Measurements from ENCODE around the gene PACS1.

The PACS1 gene

GRCh38 chr11:66222358-66223149, 152.5 kb downstream of the PACS1 start:
- H3K4me2 ChIP-seq (ENCODE audit: low read length): no peak overlapping the region
- no peaks in the 10 kb centered on the region for H3K9me3 ChIP-seq (replicated peaks; ENCODE audit: low read length)
- no peaks in the 10 kb centered on the region for H3K27me3 ChIP-seq (ENCODE audit: control insufficient read depth, insufficient read depth, low read length)
- peaks cover 49% of the 10 kb centered on the region for H3K36me3 ChIP-seq (ENCODE audit: insufficient read depth, low read length)
- H3K9ac ChIP-seq (ENCODE audit: low read depth, low read length): no peak overlapping the region
- H3K4me3 ChIP-seq (ENCODE audit: low read length): no peak overlapping the region
- H3K4me1 ChIP-seq (ENCODE audit: control insufficient read depth, insufficient read depth, low read length): peaks cover 11% of the 10 kb centered on the region

- no peaks in the 10 kb centered on the region for H3K9me3 ChIP-seq (replicated peaks; ENCODE audit: low read length)
- H3K4me3 ChIP-seq (ENCODE audit: low read length): no peak overlapping the region
- no peaks in the 10 kb centered on the region for H3K27me3 ChIP-seq (ENCODE audit: control insufficient read depth, insufficient read depth, low read length)
- H3K4me1 ChIP-seq (ENCODE audit: control insufficient read depth, insufficient read depth, low read length): peaks cover 11% of the 10 kb centered on the region
- no peak overlapping the region for H3K9ac ChIP-seq (ENCODE audit: low read depth, low read length)
- peaks cover 44% of the 10 kb centered on the region for H3K36me3 ChIP-seq (ENCODE audit: insufficient read depth, low read length)
- H3K4me2 ChIP-seq (ENCODE audit: low read length): no peak overlapping the region
Measured at GRCh38 chr11:66224226-66224855, 154.3 kb downstream of the PACS1 start.

GRCh38 chr11:66225066-66225465, 155.0 kb downstream of the PACS1 start:
- Histone ChIP-seq H3K4me2 (ENCODE audit: low read length) (no peak overlapping the region), H3K27me3 (ENCODE audit: control insufficient read depth, insufficient read depth, low read length) (no peaks in the 10 kb centered on the region), H3K4me3 (ENCODE audit: low read length) (no peak overlapping the region), H3K9ac (ENCODE audit: low read depth, low read length) (no peak overlapping the region), H3K36me3 (ENCODE audit: insufficient read depth, low read length) (peaks cover 37% of the 10 kb centered on the region), H3K9me3 (replicated peaks; ENCODE audit: low read length) (no peaks in the 10 kb centered on the region), H3K4me1 (ENCODE audit: control insufficient read depth, insufficient read depth, low read length) (peaks cover 11% of the 10 kb centered on the region)

- Histone ChIP-seq H3K36me3 (ENCODE audit: insufficient read depth, low read length) (peaks cover 34% of the 10 kb centered on the region), H3K9ac (ENCODE audit: low read depth, low read length) (no peak overlapping the region)
Measured at GRCh38 chr11:66226101-66226500, 156.0 kb downstream of the PACS1 start.

DNA sequence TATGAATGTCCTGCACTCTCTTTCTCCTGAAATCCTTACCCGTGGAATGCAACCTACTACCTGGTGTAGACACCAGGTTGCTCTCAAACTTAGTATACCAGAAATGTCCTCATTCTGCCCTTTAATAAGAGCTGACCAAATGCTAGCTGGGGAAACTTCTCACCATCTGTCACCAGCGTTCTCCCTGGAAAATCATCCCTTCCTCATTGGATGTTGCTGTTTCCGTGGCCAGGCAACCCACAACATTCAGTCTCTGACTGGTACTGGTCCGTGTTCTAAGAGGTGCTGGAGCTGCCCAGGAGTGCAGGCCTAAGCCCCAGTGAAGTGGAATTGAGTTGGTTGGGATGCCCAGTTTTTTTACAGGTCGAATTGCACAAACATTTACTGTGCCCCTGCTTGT, 157.6 kb downstream of the PACS1 start:
- Histone ChIP-seq H3K4me2 (ENCODE audit: low read length) (no peak overlapping the region), H3K9ac (ENCODE audit: low read depth, low read length) (no peak overlapping the region), H3K27me3 (ENCODE audit: control insufficient read depth, insufficient read depth, low read length) (no peaks in the 10 kb centered on the region), H3K4me3 (ENCODE audit: low read length) (no peak overlapping the region), H3K9me3 (replicated peaks; ENCODE audit: low read length) (no peaks in the 10 kb centered on the region), H3K36me3 (ENCODE audit: insufficient read depth, low read length) (peaks cover 49% of the 10 kb centered on the region), H3K4me1 (ENCODE audit: control insufficient read depth, insufficient read depth, low read length) (peaks cover 11% of the 10 kb centered on the region)

More at GRCh38 chr11:66226101-66226500, 156.0 kb downstream of the PACS1 start:
- peaks cover 11% of the 10 kb centered on the region for H3K4me1 ChIP-seq (ENCODE audit: control insufficient read depth, insufficient read depth, low read length)
- H3K4me2 ChIP-seq (ENCODE audit: low read length): no peak overlapping the region
- no peaks in the 10 kb centered on the region for H3K27me3 ChIP-seq (ENCODE audit: control insufficient read depth, insufficient read depth, low read length)
- H3K4me3 ChIP-seq (ENCODE audit: low read length): no peak overlapping the region
- H3K9me3 ChIP-seq (replicated peaks; ENCODE audit: low read length): no peaks in the 10 kb centered on the region

DNA sequence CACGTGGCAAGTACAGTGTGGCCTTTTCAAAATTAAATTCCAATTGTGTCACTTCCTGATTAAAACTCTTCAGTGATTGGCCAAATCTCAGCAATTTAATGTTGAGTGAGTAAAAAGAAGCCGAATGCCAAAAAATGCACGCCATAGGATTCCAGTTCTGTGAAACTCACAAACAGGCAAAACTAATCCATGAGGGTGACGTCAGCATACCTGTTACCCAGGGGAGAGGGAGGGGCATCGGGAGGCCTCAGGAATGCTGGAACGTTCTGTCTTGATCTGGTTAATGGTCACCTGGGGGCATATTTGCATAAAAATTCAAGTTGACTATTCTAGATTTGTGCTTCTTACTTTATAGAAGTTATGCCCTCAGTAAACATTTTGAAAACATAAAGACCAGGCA, 158.4 kb downstream of the PACS1 start:
- Histone ChIP-seq H3K27me3 (ENCODE audit: control insufficient read depth, insufficient read depth, low read length) (no peaks in the 10 kb centered on the region), H3K36me3 (ENCODE audit: insufficient read depth, low read length) (peaks cover 57% of the 10 kb centered on the region), H3K4me2 (ENCODE audit: low read length) (no peak overlapping the region), H3K4me1 (ENCODE audit: control insufficient read depth, insufficient read depth, low read length) (peaks cover 11% of the 10 kb centered on the region), H3K9me3 (replicated peaks; ENCODE audit: low read length) (no peaks in the 10 kb centered on the region), H3K9ac (ENCODE audit: low read depth, low read length) (no peak overlapping the region), H3K4me3 (ENCODE audit: low read length) (no peak overlapping the region)

DNA sequence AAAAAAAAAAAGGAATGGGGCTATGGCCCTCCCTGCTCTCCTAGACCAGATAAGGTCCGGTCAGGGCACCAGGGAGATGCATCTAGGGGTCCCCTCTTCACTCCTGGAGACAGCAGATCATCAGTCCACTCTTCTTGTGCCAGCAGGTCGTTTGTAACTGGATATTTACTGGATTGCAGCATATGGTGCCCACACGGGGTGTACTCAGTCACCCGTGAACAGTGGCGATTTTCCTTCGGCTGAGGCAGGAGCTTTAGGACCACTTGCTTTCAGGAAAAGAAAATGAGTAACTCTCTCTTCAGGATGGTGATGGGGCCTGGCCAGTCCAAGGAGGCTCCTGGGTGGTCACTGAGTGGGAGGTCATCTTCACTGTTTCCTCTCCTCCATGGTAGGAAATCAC, 160.1 kb downstream of the PACS1 start:
- Histone ChIP-seq H3K36me3 (ENCODE audit: insufficient read depth, low read length) (peaks cover 58% of the 10 kb centered on the region), H3K4me1 (ENCODE audit: control insufficient read depth, insufficient read depth, low read length) (peaks cover 11% of the 10 kb centered on the region), H3K9ac (ENCODE audit: low read depth, low read length) (no peak overlapping the region), H3K4me3 (ENCODE audit: low read length) (no peak overlapping the region), H3K27me3 (ENCODE audit: control insufficient read depth, insufficient read depth, low read length) (no peaks in the 10 kb centered on the region), H3K4me2 (ENCODE audit: low read length) (no peak overlapping the region), H3K9me3 (replicated peaks; ENCODE audit: low read length) (no peaks in the 10 kb centered on the region)

DNA sequence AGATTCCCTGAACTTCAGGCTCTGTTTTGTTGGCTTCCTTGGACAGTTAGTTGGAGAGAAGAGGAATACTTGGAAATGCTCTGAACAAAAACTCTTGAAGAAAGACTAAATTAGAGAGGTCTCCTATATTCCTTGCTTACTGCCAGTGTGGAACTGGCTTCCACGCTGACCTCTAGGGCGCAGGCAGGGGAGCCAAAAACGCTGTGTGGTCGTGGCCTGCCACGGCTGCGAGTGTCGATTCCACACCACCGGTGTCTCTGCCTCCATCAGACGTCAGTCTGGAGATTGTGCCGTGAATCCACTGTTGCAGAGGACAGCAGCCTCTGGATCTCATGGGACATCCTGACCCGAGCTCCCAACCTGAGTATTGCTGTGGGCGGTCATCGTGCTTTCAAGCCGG, 160.9 kb downstream of the PACS1 start:
- Histone ChIP-seq H3K36me3 (ENCODE audit: insufficient read depth, low read length) (peaks cover 64% of the 10 kb centered on the region), H3K9ac (ENCODE audit: low read depth, low read length) (no peak overlapping the region)

GRCh38 chr11:66231561-66231960, 161.5 kb downstream of the PACS1 start:
- H3K27me3 ChIP-seq (ENCODE audit: control insufficient read depth, insufficient read depth, low read length): no peaks in the 10 kb centered on the region
- no peak overlapping the region for H3K4me2 ChIP-seq (ENCODE audit: low read length)
- peaks cover 70% of the 10 kb centered on the region for H3K36me3 ChIP-seq (ENCODE audit: insufficient read depth, low read length)
- peaks cover 4% of the 10 kb centered on the region for H3K4me1 ChIP-seq (ENCODE audit: control insufficient read depth, insufficient read depth, low read length)
- no peak overlapping the region for H3K4me3 ChIP-seq (ENCODE audit: low read length)
- no peak overlapping the region for H3K9ac ChIP-seq (ENCODE audit: low read depth, low read length)
- no peaks in the 10 kb centered on the region for H3K9me3 ChIP-seq (replicated peaks; ENCODE audit: low read length)

More for the DNA sequence above, 160.9 kb downstream of the PACS1 start:
- Histone ChIP-seq H3K27me3 (ENCODE audit: control insufficient read depth, insufficient read depth, low read length) (no peaks in the 10 kb centered on the region), H3K4me1 (ENCODE audit: control insufficient read depth, insufficient read depth, low read length) (peaks cover 10% of the 10 kb centered on the region), H3K9me3 (replicated peaks; ENCODE audit: low read length) (no peaks in the 10 kb centered on the region), H3K4me3 (ENCODE audit: low read length) (no peak overlapping the region), H3K4me2 (ENCODE audit: low read length) (no peak overlapping the region)

- Histone ChIP-seq H3K4me3 (ENCODE audit: low read length) (no peak overlapping the region), H3K4me2 (ENCODE audit: low read length) (no peak overlapping the region), H3K9ac (ENCODE audit: low read depth, low read length) (no peak overlapping the region), H3K4me1 (ENCODE audit: control insufficient read depth, insufficient read depth, low read length) (no peaks in the 10 kb centered on the region), H3K27me3 (ENCODE audit: control insufficient read depth, insufficient read depth, low read length) (no peaks in the 10 kb centered on the region), H3K9me3 (replicated peaks; ENCODE audit: low read length) (no peaks in the 10 kb centered on the region), H3K36me3 (ENCODE audit: insufficient read depth, low read length) (peaks cover 73% of the 10 kb centered on the region)
Measured at GRCh38 chr11:66232769-66233168, 162.7 kb downstream of the PACS1 start.

DNA sequence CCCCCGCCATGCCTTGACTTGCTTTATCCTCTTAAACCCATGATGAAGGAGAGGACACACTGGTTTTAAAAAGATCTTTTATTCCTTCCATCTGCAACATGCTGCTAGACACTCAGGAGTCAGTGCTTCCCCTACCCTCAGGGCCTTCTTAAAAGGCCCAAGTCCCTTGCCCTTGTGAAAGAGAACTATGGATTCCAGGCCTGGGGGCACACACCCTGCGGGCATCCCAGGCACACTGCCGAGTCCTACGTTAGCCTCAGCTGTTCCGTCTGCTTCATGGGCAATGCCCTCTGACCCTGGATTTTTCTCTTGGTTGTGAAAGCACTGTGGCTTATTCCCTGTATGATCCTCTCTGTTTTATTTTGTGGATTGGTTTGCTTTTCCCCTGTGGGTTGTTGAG, 163.2 kb downstream of the PACS1 start:
- H3K4me3 ChIP-seq (ENCODE audit: low read length): no peak overlapping the region
- no peaks in the 10 kb centered on the region for H3K4me1 ChIP-seq (ENCODE audit: control insufficient read depth, insufficient read depth, low read length)
- H3K4me2 ChIP-seq (ENCODE audit: low read length): no peak overlapping the region
- H3K36me3 ChIP-seq (ENCODE audit: insufficient read depth, low read length): peaks cover 73% of the 10 kb centered on the region
- H3K27me3 ChIP-seq (ENCODE audit: control insufficient read depth, insufficient read depth, low read length): no peaks in the 10 kb centered on the region
- no peaks in the 10 kb centered on the region for H3K9me3 ChIP-seq (replicated peaks; ENCODE audit: low read length)
- no peak overlapping the region for H3K9ac ChIP-seq (ENCODE audit: low read depth, low read length)

- Histone ChIP-seq H3K4me3 (ENCODE audit: low read length) (no peak overlapping the region), H3K9ac (ENCODE audit: low read depth, low read length) (no peak overlapping the region), H3K4me2 (ENCODE audit: low read length) (no peak overlapping the region), H3K4me1 (ENCODE audit: control insufficient read depth, insufficient read depth, low read length) (no peaks in the 10 kb centered on the region), H3K36me3 (ENCODE audit: insufficient read depth, low read length) (peaks cover 83% of the 10 kb centered on the region), H3K9me3 (replicated peaks; ENCODE audit: low read length) (no peaks in the 10 kb centered on the region), H3K27me3 (ENCODE audit: control insufficient read depth, insufficient read depth, low read length) (no peaks in the 10 kb centered on the region)
Measured at GRCh38 chr11:66235141-66235540, 165.1 kb downstream of the PACS1 start.

All from skeletal muscle satellite cell (primary cell).